MM.1S (cell line): ENCODE results near the gene ARAP2.
"Not testable (repeated sequence)": the region's sequence is repeated elsewhere in the genome, so short reads cannot be mapped to it uniquely, and the experiment has no call there.

Experiments used
- DNase-seq: peaks from one replicate; pipeline ENCODE4 v3.0.0-alpha.2; 2015
- H2AFZ ChIP-seq: fragments of 300-600 bp; sonication (generic); 2 replicates; pipeline ENCODE4 v1.6.0; 2016; ENCODE audit warnings: antibody characterized with exemption, low read length
- H3F3A ChIP-seq: fragments of 300-600 bp; sonication (generic); 2 replicates; pipeline ENCODE4 v1.6.1; 2016; ENCODE audit warnings: mild to moderate bottlenecking, antibody characterized with exemption, low read length, moderate library complexity, mixed read lengths; ENCODE audit not compliant: insufficient read depth
- H3K27ac ChIP-seq: fragments of 300-600 bp; sonication (generic); 2 replicates; pipeline ENCODE4 v1.5.1; 2016; ENCODE audit warnings: mild to moderate bottlenecking, low read length
- H3K27me3 ChIP-seq: fragments of 300-600 bp; sonication (generic); replicated peaks from 2 replicates; pipeline ENCODE4 v1.6.0; 2016; ENCODE audit warnings: low read length; ENCODE audit not compliant: insufficient read depth
- H3K36me3 ChIP-seq: fragments of 300-600 bp; sonication (generic); replicated peaks from 2 replicates; pipeline ENCODE4 v1.6.1; 2016; ENCODE audit warnings: mild to moderate bottlenecking, low read length, mixed read lengths; ENCODE audit not compliant: insufficient read depth
- H3K4me1 ChIP-seq: fragments of 300-600 bp; sonication (generic); 2 replicates; pipeline ENCODE4 v1.6.1; 2016; ENCODE audit warnings: low read length, mixed read lengths
- H3K4me2 ChIP-seq: fragments of 300-600 bp; sonication (generic); 2 replicates; pipeline ENCODE4 v1.6.0; 2016; ENCODE audit warnings: low read depth, low read length
- H3K4me3 ChIP-seq: fragments of 300-600 bp; sonication (generic); 2 replicates; pipeline ENCODE4 v1.5.1; 2016; ENCODE audit warnings: low read length, mixed read lengths
- H3K79me2 ChIP-seq: fragments of 300-600 bp; sonication (generic); 2 replicates; pipeline ENCODE4 v1.6.1; 2016; ENCODE audit warnings: mixed run types, low read length, mixed read lengths
- H3K9ac ChIP-seq: fragments of 300-600 bp; sonication (generic); 2 replicates; pipeline ENCODE4 v1.6.1; 2016; ENCODE audit warnings: low read length, mixed read lengths
- H3K9me2 ChIP-seq: fragments of 300-600 bp; sonication (generic); replicated peaks from 2 replicates; pipeline ENCODE4 v1.6.1; 2016; ENCODE audit warnings: mild to moderate bottlenecking, low read length, mixed read lengths; ENCODE audit not compliant: insufficient read depth
- H3K9me3 ChIP-seq: fragments of 300-600 bp; sonication (generic); replicated peaks from 2 replicates; pipeline ENCODE4 v1.6.1; 2016; ENCODE audit warnings: mild to moderate bottlenecking, low read length, mixed read lengths; ENCODE audit not compliant: insufficient read depth
- H4K20me1 ChIP-seq: fragments of 300-600 bp; sonication (generic); 2 replicates; pipeline ENCODE4 v1.6.1; 2016; ENCODE audit warnings: mild to moderate bottlenecking, low read length, moderate library complexity, mixed read lengths; ENCODE audit not compliant: insufficient read depth
- CTCF ChIP-seq: fragments of 300-600 bp; sonication (generic); IDR thresholded peaks from 2 replicates; pipeline ENCODE4 v1.5.1; 2016; ENCODE audit warnings: antibody characterized with exemption, low read length, mixed read lengths
- EZH2 ChIP-seq: fragments of 300-600 bp; sonication (generic); optimal IDR thresholded peaks from 2 replicates; pipeline ENCODE3; 2017; ENCODE audit warnings: low read depth, mild to moderate bottlenecking, antibody characterized with exemption, low read length, mixed read lengths
- EZH2phosphoT487 ChIP-seq: fragments of 300-600 bp; sonication (generic); IDR thresholded peaks from 2 replicates; pipeline ENCODE4 v1.6.1; 2018; ENCODE audit warnings: antibody characterized with exemption, low read length

ARAP2 gene

GRCh38 chr4:36183665-36184393 lies 60.5 kb downstream of the ARAP2 start:
- Histone ChIP-seq H3K9me2 (no peaks in the 10 kb centered on the region), H4K20me1 (no peaks in the 10 kb centered on the region)

GRCh38 chr4:36183232-36183631 lies 61.1 kb downstream of the ARAP2 start:
- H2AFZ ChIP-seq = no peak overlapping the region
- no peaks in the 10 kb centered on the region for H3F3A ChIP-seq
- no peaks in the 10 kb centered on the region for H3K79me2 ChIP-seq
- no peaks in the 10 kb centered on the region for H3K9me2 ChIP-seq
- no peaks in the 10 kb centered on the region for H3K9me3 ChIP-seq
- no peak overlapping the region for H3K4me3 ChIP-seq
- H3K4me1 ChIP-seq = no peaks in the 10 kb centered on the region
- no peak overlapping the region for H3K27ac ChIP-seq
- H3K27me3 ChIP-seq = no peaks in the 10 kb centered on the region
- TF ChIP-seq CTCF (no peak), EZH2 (no peak), EZH2phosphoT487 (no peak)
- DNase-seq = no peak
- no peak overlapping the region for H3K4me2 ChIP-seq
- no peaks in the 10 kb centered on the region for H4K20me1 ChIP-seq
- H3K36me3 ChIP-seq = no peaks in the 10 kb centered on the region
- H3K9ac ChIP-seq = no peak overlapping the region

More at GRCh38 chr4:36183665-36184393, 60.5 kb downstream of the ARAP2 start:
- Histone ChIP-seq H3K36me3 (no peaks in the 10 kb centered on the region), H2AFZ (no peak overlapping the region), H3K9ac (no peak overlapping the region), H3K4me2 (no peak overlapping the region), H3K27me3 (no peaks in the 10 kb centered on the region), H3F3A (no peaks in the 10 kb centered on the region), H3K79me2 (no peaks in the 10 kb centered on the region), H3K9me3 (no peaks in the 10 kb centered on the region), H3K4me3 (no peak overlapping the region), H3K27ac (no peak overlapping the region), H3K4me1 (no peaks in the 10 kb centered on the region)
- TF ChIP-seq EZH2phosphoT487 (no peak), EZH2 (no peak), CTCF (no peak)
- no peak for DNase-seq

GRCh38 chr4:36182315-36182714 lies 62.0 kb downstream of the ARAP2 start:
- H3F3A ChIP-seq, H4K20me1 ChIP-seq, H3K4me2 ChIP-seq, H3K79me2 ChIP-seq, H2AFZ ChIP-seq, H3K9me3 ChIP-seq, DNase-seq, H3K27me3 ChIP-seq, H3K27ac ChIP-seq, H3K36me3 ChIP-seq, H3K4me1 ChIP-seq, H3K9me2 ChIP-seq, H3K9ac ChIP-seq, H3K4me3 ChIP-seq: not testable (repeated sequence)

- H3K4me2 ChIP-seq = no peak overlapping the region
- H3K4me3 ChIP-seq = no peak overlapping the region
- no peak overlapping the region for H3K27ac ChIP-seq
- TF ChIP-seq EZH2phosphoT487 (no peak), EZH2 (no peak), CTCF (no peak)
- DNase-seq = no peak
- H2AFZ ChIP-seq = no peak overlapping the region
- H3F3A ChIP-seq = no peaks in the 10 kb centered on the region
- no peaks in the 10 kb centered on the region for H3K9me3 ChIP-seq
- no peak overlapping the region for H3K9ac ChIP-seq
- H3K36me3 ChIP-seq = no peaks in the 10 kb centered on the region
- no peaks in the 10 kb centered on the region for H3K4me1 ChIP-seq
- no peaks in the 10 kb centered on the region for H3K27me3 ChIP-seq
- no peaks in the 10 kb centered on the region for H3K79me2 ChIP-seq
- no peaks in the 10 kb centered on the region for H4K20me1 ChIP-seq
- no peaks in the 10 kb centered on the region for H3K9me2 ChIP-seq
These were observed 64.1 kb downstream of the ARAP2 start for GRCh38 chr4:36180206-36180605.
